Measurements from ENCODE around the gene HSPA13.
A peak's percentile ranks its signal among the peaks of the same experiment; 100 is the strongest.
"Not testable (repeated sequence)": the region's sequence is repeated elsewhere in the genome, so short reads cannot be mapped to it uniquely, and the experiment has no call there.

HSPA13 gene

GRCh38 chr21:14361958-14362357, 21.0 kb downstream of the HSPA13 start:
- DNase-seq (ENCODE audit: low read depth) = no peak
- no peak overlapping the region for H3K4me3 ChIP-seq (ENCODE audit: low read depth, low read length)
- no peak for TF ChIP-seq CTCF (IDR thresholded peaks at IDR 0.05; ENCODE audit: insufficient read depth, low read depth, low read length, missing control alignments)

- H3K4me3 ChIP-seq (ENCODE audit: low read depth, low read length) = no peak overlapping the region
- TF ChIP-seq CTCF (IDR thresholded peaks at IDR 0.05; ENCODE audit: insufficient read depth, low read depth, low read length, missing control alignments) = no peak
- DNase-seq (ENCODE audit: low read depth) = no peak
These were observed 24.2 kb downstream of the HSPA13 start for GRCh38 chr21:14358775-14359174.

- H3K4me3 ChIP-seq (ENCODE audit: low read depth, low read length) = no peak overlapping the region
- DNase-seq (ENCODE audit: low read depth) = no peak
- no peak for TF ChIP-seq CTCF (IDR thresholded peaks at IDR 0.05; ENCODE audit: insufficient read depth, low read depth, low read length, missing control alignments)
These were observed 26.2 kb downstream of the HSPA13 start for GRCh38 chr21:14356746-14357145.

GRCh38 chr21:14354515-14354914, 28.4 kb downstream of the HSPA13 start:
- H3K4me3 ChIP-seq (ENCODE audit: low read depth, low read length) = no peak overlapping the region
- no peak for TF ChIP-seq CTCF (IDR thresholded peaks at IDR 0.05; ENCODE audit: insufficient read depth, low read depth, low read length, missing control alignments)
- no peak for DNase-seq (ENCODE audit: low read depth)

GRCh38 chr21:14353726-14354125, 29.2 kb downstream of the HSPA13 start:
- DNase-seq (ENCODE audit: low read depth) = no peak
- H3K4me3 ChIP-seq (ENCODE audit: low read depth, low read length) = no peak overlapping the region
- no peak for TF ChIP-seq CTCF (IDR thresholded peaks at IDR 0.05; ENCODE audit: insufficient read depth, low read depth, low read length, missing control alignments)

GRCh38 chr21:14353231-14353630, 29.7 kb downstream of the HSPA13 start:
- no peak for DNase-seq (ENCODE audit: low read depth)
- no peak for TF ChIP-seq CTCF (IDR thresholded peaks at IDR 0.05; ENCODE audit: insufficient read depth, low read depth, low read length, missing control alignments)
- no peak overlapping the region for H3K4me3 ChIP-seq (ENCODE audit: low read depth, low read length)

GRCh38 chr21:14327346-14327745, 55.6 kb downstream of the HSPA13 start:
- peak; percentile 1 for DNase-seq (ENCODE audit: low read depth)
- H3K4me3 ChIP-seq (ENCODE audit: low read depth, low read length) = not testable (repeated sequence)

GRCh38 chr21:14325595-14325994, 57.4 kb downstream of the HSPA13 start:
- no peak for TF ChIP-seq CTCF (IDR thresholded peaks at IDR 0.05; ENCODE audit: insufficient read depth, low read depth, low read length, missing control alignments)
- H3K4me3 ChIP-seq (ENCODE audit: low read depth, low read length) = no peak overlapping the region
- no peak for DNase-seq (ENCODE audit: low read depth)
